Natural killer cell (primary cell): Measurements from ENCODE around the gene ADNP2. TPM values are rescaled to one million over a fixed set of nuclear protein-coding genes. Genes with fewer than 3 reads are reported as not detected.

Experiments used
- ATAC-seq, 3 donors: fragments of 150-1000 bp in 2 of 3; fragments of 200-7000 bp in 1 of 3; cut with Tn5 transposase; 1 replicate in 1 of 3; 2 replicates in 2 of 3; pipeline ENCODE4 v1.10.0; 2021; ENCODE audit warnings: mild to moderate bottlenecking in 2 of 3, moderate library complexity in 2 of 3
- DNase-seq, 2 donors: peaks; one replicate each; pipeline versions ENCODE4 v3.0.0 to v3.0.0-alpha.2; 2013 to 2021; ENCODE audit warnings: mixed read lengths in 1 of 2
- H3K27ac ChIP-seq: one replicate; pipeline ENCODE4 v1.5.1; 2013; ENCODE audit warnings: mild to moderate bottlenecking, low read length
- H3K27me3 ChIP-seq: one replicate; pipeline ENCODE4 v1.6.1; 2013; ENCODE audit warnings: low read length; ENCODE audit not compliant: control insufficient read depth, insufficient read depth
- H3K36me3 ChIP-seq: one replicate; pipeline ENCODE4 v1.6.1; 2013; ENCODE audit warnings: low read length; ENCODE audit not compliant: control insufficient read depth, insufficient read depth
- H3K4me1 ChIP-seq: one replicate; pipeline ENCODE4 v1.6.1; 2013; ENCODE audit warnings: low read length; ENCODE audit not compliant: control insufficient read depth, insufficient read depth
- H3K4me3 ChIP-seq: one replicate; pipeline ENCODE4 v1.5.1; 2013; ENCODE audit warnings: low read length
- H3K9me3 ChIP-seq: one replicate; pipeline ENCODE4 v1.6.1; 2013; ENCODE audit warnings: low read length; ENCODE audit not compliant: control insufficient read depth, insufficient read depth
- H3K27ac Mint-ChIP-seq, 2 donors: one replicate each; pipeline ENCODE4 v1.8.0; 2022; ENCODE audit warnings: mild to moderate bottlenecking in 2 of 2, mixed read lengths in 2 of 2, moderate library complexity in 1 of 2
- H3K27me3 Mint-ChIP-seq, 2 donors: one replicate each; pipeline ENCODE4 v1.8.0; 2022; ENCODE audit warnings: low read depth in 2 of 2, mixed read lengths in 2 of 2
- H3K36me3 Mint-ChIP-seq: one replicate; pipeline ENCODE4 v1.8.0; 2022; ENCODE audit warnings: mixed read lengths
- H3K4me1 Mint-ChIP-seq, 2 donors: one replicate each; pipeline ENCODE4 v1.8.0; 2022; ENCODE audit warnings: mixed read lengths in 2 of 2
- H3K4me3 Mint-ChIP-seq: one replicate; pipeline ENCODE4 v1.8.0; 2022; ENCODE audit warnings: mild to moderate bottlenecking, moderate library complexity, mixed read lengths
- H3K9me3 Mint-ChIP-seq, 2 donors: one replicate each; pipeline ENCODE4 v1.8.0; 2022; ENCODE audit warnings: mixed read lengths in 2 of 2
- WGBS: methylation state at CpG from one replicate; pipeline ENCODE4 v1.1.7; 2013; ENCODE audit warnings: missing lambda C conversion rate; ENCODE audit not compliant: insufficient coverage; 5-methylcytosine and 5-hydroxymethylcytosine counted together
- intact Hi-C: fragments of 100-400 bp; cut with micrococcal nuclease; formaldehyde crosslinking; loops from one replicate; pipeline ENCODE4 v1.14.2; 2022
- total RNA-seq, 4 donors: library from RNA; stranded (reverse); fragments of 120-200 nt in 1 of 4; gene quantifications; one replicate each; pipeline versions ENCODE4 v1.2.3 to v1.2.4, GENCODE V29; 2013 to 2022
- TF ChIP-seq, protein P1 (sequence below): fragments of 200-600 bp; IDR thresholded peaks from one replicate; pipeline ENCODE4 v1.8.0; 2022; ENCODE audit warnings: antibody characterized with exemption

ADNP2 gene
- total RNA-seq, 3 donors from 2014 or later (not counting 1 experiment from before 2014, with no cell fraction given): 31.2 to 39.2 (median 31.4) TPM

DNA sequence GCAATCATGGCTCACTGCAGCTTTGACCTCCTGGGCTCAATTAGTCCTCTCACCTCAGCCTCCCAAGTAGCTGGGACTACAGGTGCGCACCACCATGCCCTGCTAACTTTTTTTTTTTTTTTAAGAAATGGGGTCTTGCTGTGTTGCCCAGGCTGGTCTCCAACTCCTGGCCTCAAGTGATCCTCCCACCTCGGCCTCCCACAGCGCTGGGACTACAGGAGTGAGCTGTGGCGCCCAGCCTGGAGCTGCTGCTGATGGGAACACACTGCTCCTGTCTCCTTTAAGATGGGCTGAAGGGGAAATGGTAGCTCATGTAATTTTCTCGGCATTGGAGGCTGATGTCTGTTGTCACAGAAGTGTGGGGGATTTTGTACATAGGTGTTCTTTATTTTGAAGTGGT lies 34.9 kb upstream of the ADNP2 start:
- intact Hi-C loops: no loop called here
- Histone ChIP-seq H3K36me3 (no peaks in the 10 kb centered on the region), H3K9me3 (no peaks in the 10 kb centered on the region), H3K27ac (no peak overlapping the region), H3K27me3 (no peaks in the 10 kb centered on the region), H3K4me3 (no peak overlapping the region), H3K4me1 (no peaks in the 10 kb centered on the region)
- no peaks in the 10 kb centered on the region for H3K4me1 Mint-ChIP-seq
- H3K36me3 Mint-ChIP-seq: no peaks in the 10 kb centered on the region
- WGBS: 92% methylated on average over 5 of the region's 5 CpGs
- H3K9me3 Mint-ChIP-seq: no peaks in the 10 kb centered on the region
- ATAC-seq (no peak), DNase-seq (no peak)
- no peak overlapping the region for H3K27ac Mint-ChIP-seq
- TF ChIP-seq, protein P1, sequence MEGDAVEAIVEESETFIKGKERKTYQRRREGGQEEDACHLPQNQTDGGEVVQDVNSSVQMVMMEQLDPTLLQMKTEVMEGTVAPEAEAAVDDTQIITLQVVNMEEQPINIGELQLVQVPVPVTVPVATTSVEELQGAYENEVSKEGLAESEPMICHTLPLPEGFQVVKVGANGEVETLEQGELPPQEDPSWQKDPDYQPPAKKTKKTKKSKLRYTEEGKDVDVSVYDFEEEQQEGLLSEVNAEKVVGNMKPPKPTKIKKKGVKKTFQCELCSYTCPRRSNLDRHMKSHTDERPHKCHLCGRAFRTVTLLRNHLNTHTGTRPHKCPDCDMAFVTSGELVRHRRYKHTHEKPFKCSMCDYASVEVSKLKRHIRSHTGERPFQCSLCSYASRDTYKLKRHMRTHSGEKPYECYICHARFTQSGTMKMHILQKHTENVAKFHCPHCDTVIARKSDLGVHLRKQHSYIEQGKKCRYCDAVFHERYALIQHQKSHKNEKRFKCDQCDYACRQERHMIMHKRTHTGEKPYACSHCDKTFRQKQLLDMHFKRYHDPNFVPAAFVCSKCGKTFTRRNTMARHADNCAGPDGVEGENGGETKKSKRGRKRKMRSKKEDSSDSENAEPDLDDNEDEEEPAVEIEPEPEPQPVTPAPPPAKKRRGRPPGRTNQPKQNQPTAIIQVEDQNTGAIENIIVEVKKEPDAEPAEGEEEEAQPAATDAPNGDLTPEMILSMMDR: no peak
- H3K27me3 Mint-ChIP-seq: peaks cover 0 to 2% of the 10 kb centered on the region in 2 donors
- no peak overlapping the region for H3K4me3 Mint-ChIP-seq

DNA sequence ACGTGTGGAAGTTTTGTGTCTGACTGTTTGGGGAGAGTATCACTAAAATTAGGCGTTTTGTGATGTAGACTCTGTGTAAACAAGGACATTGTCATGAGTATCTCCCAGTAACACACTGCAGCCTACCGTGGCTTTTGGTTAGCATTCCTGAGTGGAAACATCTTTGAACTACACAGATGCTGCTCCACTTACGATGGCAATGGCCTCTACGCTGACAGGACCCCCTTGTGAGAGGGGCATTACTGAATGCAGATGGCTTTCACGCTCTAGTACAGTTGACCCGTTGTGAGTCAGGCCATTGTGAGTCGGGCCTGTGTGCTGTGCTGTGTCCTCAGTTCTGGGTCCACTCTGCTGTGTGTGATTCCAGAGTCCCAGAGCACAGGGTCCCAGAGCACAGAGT lies 34.4 kb upstream of the ADNP2 start:
- no peak overlapping the region for H3K4me3 Mint-ChIP-seq
- 91% methylated on average over 8 of the region's 8 CpGs for WGBS
- DNase-seq (no peak), ATAC-seq (no peak)
- no peak overlapping the region for H3K27ac Mint-ChIP-seq
- Histone ChIP-seq H3K4me3 (no peak overlapping the region), H3K27me3 (no peaks in the 10 kb centered on the region), H3K9me3 (no peaks in the 10 kb centered on the region), H3K4me1 (no peaks in the 10 kb centered on the region), H3K27ac (no peak overlapping the region), H3K36me3 (no peaks in the 10 kb centered on the region)
- intact Hi-C loops: no loop called here
- H3K4me1 Mint-ChIP-seq: no peaks in the 10 kb centered on the region
- H3K36me3 Mint-ChIP-seq: no peaks in the 10 kb centered on the region
- TF ChIP-seq, protein P1: no peak
- peaks cover 0 to 2% of the 10 kb centered on the region in 2 donors for H3K27me3 Mint-ChIP-seq
- H3K9me3 Mint-ChIP-seq: no peaks in the 10 kb centered on the region

DNA sequence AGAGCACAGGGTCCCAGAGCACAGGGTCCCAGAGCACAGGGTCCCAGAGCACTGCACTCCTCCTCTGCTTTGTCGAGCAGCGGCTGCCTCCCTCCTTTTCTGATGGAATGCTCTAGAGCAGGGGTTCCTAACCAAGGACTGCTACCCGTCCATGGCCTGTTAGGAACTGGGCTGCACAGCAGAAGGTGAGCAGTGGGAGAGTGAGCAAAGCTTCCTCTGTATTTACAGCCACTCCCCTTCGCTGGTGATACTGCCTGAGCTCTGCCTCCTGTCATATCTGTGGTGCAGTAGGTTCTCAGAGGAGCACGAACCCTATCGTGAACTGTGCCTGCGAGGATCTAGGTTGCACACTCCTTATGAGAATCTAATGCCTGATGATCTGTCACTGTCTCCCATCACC lies 33.1 kb upstream of the ADNP2 start:
- TF ChIP-seq, protein P1: no peak
- intact Hi-C loops: no loop called here
- H3K9me3 Mint-ChIP-seq: no peaks in the 10 kb centered on the region
- H3K27ac Mint-ChIP-seq: no peak overlapping the region
- WGBS: 90% methylated on average over 7 of the region's 7 CpGs
- DNase-seq: no peak
- Histone ChIP-seq H3K4me3 (no peak overlapping the region), H3K4me1 (no peaks in the 10 kb centered on the region), H3K27me3 (no peaks in the 10 kb centered on the region), H3K9me3 (no peaks in the 10 kb centered on the region), H3K36me3 (no peaks in the 10 kb centered on the region), H3K27ac (no peak overlapping the region)
- H3K4me3 Mint-ChIP-seq: no peak overlapping the region
- H3K36me3 Mint-ChIP-seq: no peaks in the 10 kb centered on the region
- H3K27me3 Mint-ChIP-seq: peaks cover 0 to 2% of the 10 kb centered on the region in 2 donors
- H3K4me1 Mint-ChIP-seq: no peaks in the 10 kb centered on the region
- ATAC-seq: no peak

GRCh38 chr18:80076379-80076778 lies 32.7 kb upstream of the ADNP2 start:
- DNase-seq (no peak), ATAC-seq (no peak)
- WGBS: 91% methylated on average over 8 of the region's 9 CpGs
- Histone ChIP-seq H3K27me3 (no peaks in the 10 kb centered on the region), H3K9me3 (no peaks in the 10 kb centered on the region), H3K27ac (no peak overlapping the region), H3K4me3 (no peak overlapping the region), H3K36me3 (no peaks in the 10 kb centered on the region), H3K4me1 (no peaks in the 10 kb centered on the region)
- H3K9me3 Mint-ChIP-seq: no peaks in the 10 kb centered on the region
- H3K4me3 Mint-ChIP-seq: no peak overlapping the region
- TF ChIP-seq, protein P1: no peak
- no peaks in the 10 kb centered on the region for H3K36me3 Mint-ChIP-seq
- H3K27ac Mint-ChIP-seq: no peak overlapping the region
- intact Hi-C loops: no loop called here
- H3K4me1 Mint-ChIP-seq: no peaks in the 10 kb centered on the region
- H3K27me3 Mint-ChIP-seq: peaks cover 0 to 2% of the 10 kb centered on the region in 2 donors
